K562 (cell line): ENCODE results near the gene IRX3.

Source experiments
- BRCA1 ChIP-seq, 2 experiments: fragments of 450-650 bp in 1 of 2; sonication (generic) in 1 of 2; formaldehyde crosslinking in 1 of 2; IDR thresholded peaks; 2 replicates each; pipeline versions ENCODE4 v1.5.0 to v1.6.1; 2017 to 2020; ENCODE audit warnings: mild to moderate bottlenecking in 1 of 2, missing genetic modification reagents in 1 of 2
- CBX5 ChIP-seq: IDR thresholded peaks from 2 replicates; pipeline ENCODE4 v1.6.1; 2014; ENCODE audit warnings: low read depth, borderline replicate concordance
- PBX2 ChIP-seq, 2 experiments: IDR thresholded peaks in 1 of 2; conservative IDR thresholded peaks in 1 of 2; 2 replicates each; pipeline ENCODE4 v1.6.1; 2016; ENCODE audit warnings: low read depth in 2 of 2, mild to moderate bottlenecking in 1 of 2, missing compliant biosample characterization in 1 of 2, missing genetic modification characterization in 1 of 2, moderate library complexity in 1 of 2
- POLR2A ChIP-seq: fragments of 450-650 bp; conservative IDR thresholded peaks from 2 replicates; pipeline ENCODE4 v1.6.1; 2016
- SMAD3 ChIP-seq: fragments of 450-650 bp; formaldehyde crosslinking; conservative IDR thresholded peaks from 2 replicates; pipeline ENCODE4 v1.4.0; 2020; ENCODE audit warnings: mild to moderate bottlenecking

- TF ChIP-seq CBX5 (no peak), PBX2 (CRISPR knock-in tag; IDR thresholded peaks at IDR 0.05; ENCODE audit: low read depth) (no peak), PBX2 (tag; conservative IDR thresholded peaks at IDR 0.05; ENCODE audit: low read depth) (no peak), POLR2A (no peak), SMAD3 (CRISPR knock-in tag) (no peak), BRCA1 (IDR thresholded peaks at IDR 0.05) (no peak), BRCA1 (CRISPR knock-in tag; IDR thresholded peaks at IDR 0.05) (no peak)
These were observed 559 bp downstream of the IRX3 start for GRCh38 chr16:54286090-54286365.
